Neural cell (in vitro differentiated cells): ENCODE results near the gene SMCHD1. TPM values are rescaled to one million over a fixed set of nuclear protein-coding genes. Genes with fewer than 3 reads are reported as not detected.

ENCODE experiments used
- H2AFZ ChIP-seq: fragments of 200-600, 300-800 bp; sonication (generic), shearing (Covaris generic); 2 replicates; pipeline ENCODE4 v1.6.0; 2014; ENCODE audit warnings: low read depth, mild to moderate bottlenecking, antibody characterized with exemption, low read length, moderate library complexity
- H3F3A ChIP-seq: fragments of 200-600 bp; shearing (Covaris generic); 2 replicates; pipeline ENCODE4 v1.6.1; 2016; ENCODE audit warnings: mild to moderate bottlenecking, moderate library complexity, mixed read lengths, antibody characterized with exemption, low read length; ENCODE audit not compliant: insufficient read depth, poor library complexity, severe bottlenecking
- H3K27ac ChIP-seq: fragments of 200-600, 300-800 bp; sonication (generic), shearing (Covaris generic); 2 replicates; pipeline ENCODE4 v1.5.1; 2014; ENCODE audit warnings: mild to moderate bottlenecking, low read length, moderate library complexity
- H3K27me3 ChIP-seq: fragments of 300-800, 200-600 bp; sonication (generic), shearing (Covaris generic); 2 replicates; pipeline ENCODE4 v1.6.0; 2014; ENCODE audit warnings: mild to moderate bottlenecking, low read depth, low read length, moderate library complexity; ENCODE audit not compliant: insufficient read depth
- H3K36me3 ChIP-seq: fragments of 300-800, 200-600 bp; sonication (generic), shearing (Covaris generic); 2 replicates; pipeline ENCODE4 v1.5.1; 2014; ENCODE audit warnings: mild to moderate bottlenecking, antibody characterized with exemption, low read length, moderate library complexity; ENCODE audit not compliant: insufficient read depth
- H3K4me2 ChIP-seq: fragments of 300-800, 200-600 bp; sonication (generic), shearing (Covaris generic); 2 replicates; pipeline ENCODE4 v1.6.0; 2014; ENCODE audit warnings: mild to moderate bottlenecking, low read length
- H3K4me3 ChIP-seq: fragments of 300-800, 200-600 bp; sonication (generic), shearing (Covaris generic); 2 replicates; pipeline ENCODE4 v1.5.1; 2014; ENCODE audit warnings: mild to moderate bottlenecking, low read length, moderate library complexity
- H3K79me2 ChIP-seq: fragments of 200-600 bp; shearing (Covaris generic); replicated peaks from 2 replicates; pipeline ENCODE4 v1.6.0; 2014; ENCODE audit warnings: mild to moderate bottlenecking, low read length, moderate library complexity; ENCODE audit not compliant: insufficient read depth
- H3K9ac ChIP-seq: fragments of 300-800, 200-600 bp; sonication (generic), shearing (Covaris generic); 2 replicates; pipeline ENCODE4 v1.6.1; 2016; ENCODE audit warnings: mild to moderate bottlenecking, low read length, mixed read lengths
- H3K9me2 ChIP-seq: fragments of 200-600 bp; shearing (Covaris generic); 2 replicates; pipeline ENCODE4 v1.6.1; 2016; ENCODE audit warnings: mild to moderate bottlenecking, low read length, mixed read lengths; ENCODE audit not compliant: insufficient read depth
- H3K9me3 ChIP-seq: fragments of 200-600, 300-800 bp; sonication (generic), shearing (Covaris generic); 2 replicates; pipeline ENCODE4 v1.6.1; 2016; ENCODE audit warnings: mild to moderate bottlenecking, mixed run types, low read length, moderate library complexity, mixed read lengths
- H4K20me1 ChIP-seq: fragments of 200-600 bp; shearing (Covaris generic); 2 replicates; pipeline ENCODE4 v1.6.1; 2016; ENCODE audit warnings: mild to moderate bottlenecking, mixed run types; ENCODE audit not compliant: insufficient read depth
- CTCF ChIP-seq: fragments of 450-650 bp; IDR thresholded peaks from 2 replicates; pipeline ENCODE4 v1.5.1; 2014; ENCODE audit warnings: antibody characterized with exemption, mild to moderate bottlenecking, moderate library complexity; ENCODE audit not compliant: poor library complexity, severe bottlenecking
- EP300 ChIP-seq: fragments of 450-650 bp; conservative IDR thresholded peaks from 2 replicates; pipeline ENCODE4 v1.6.1; 2014; ENCODE audit warnings: antibody characterized with exemption, mild to moderate bottlenecking, moderate library complexity; ENCODE audit not compliant: poor library complexity, severe bottlenecking
- EZH2 ChIP-seq: fragments of 200-600, 300-800 bp; shearing (Covaris generic), sonication (generic); IDR thresholded peaks from 2 replicates; pipeline ENCODE4 v1.6.1; 2014; ENCODE audit warnings: antibody characterized with exemption, low read length, borderline replicate concordance, mild to moderate bottlenecking; ENCODE audit not compliant: insufficient read depth, poor library complexity, severe bottlenecking
- MXI1 ChIP-seq: fragments of 450-650 bp; conservative IDR thresholded peaks from 2 replicates; pipeline ENCODE4 v1.6.1; 2014; ENCODE audit warnings: antibody characterized with exemption, mild to moderate bottlenecking; ENCODE audit not compliant: poor library complexity, severe bottlenecking
- POLR2AphosphoS5 ChIP-seq: IDR thresholded peaks from 2 replicates; pipeline ENCODE4 v1.6.1; 2012
- RAD21 ChIP-seq: fragments of 450-650 bp; conservative IDR thresholded peaks from 2 replicates; pipeline ENCODE4 v1.6.1; 2014; ENCODE audit warnings: antibody characterized with exemption, mild to moderate bottlenecking, moderate library complexity
- REST ChIP-seq: IDR thresholded peaks from 2 replicates; pipeline ENCODE4 v1.6.1; 2012; ENCODE audit warnings: borderline replicate concordance
- SMC3 ChIP-seq: fragments of 450-650 bp; conservative IDR thresholded peaks from 2 replicates; pipeline ENCODE4 v1.6.1; 2014; ENCODE audit warnings: antibody characterized with exemption, mild to moderate bottlenecking, moderate library complexity; ENCODE audit not compliant: poor library complexity
- TAF1 ChIP-seq: IDR thresholded peaks from 2 replicates; pipeline ENCODE4 v1.6.1; 2012; ENCODE audit warnings: low read depth
- polyA plus RNA-seq: library from polyadenylated mRNA; depleted of rRNA; stranded (reverse); fragments of >200 nt; gene quantifications from 2 replicates; pipeline ENCODE4 v1.2.3, GENCODE V29; 2014

The SMCHD1 gene
- polyA plus RNA-seq, 1 donor from 2014 or later: 49.4 TPM

GRCh38 chr18:2662990-2663389, 7.5 kb downstream of the SMCHD1 start:
- H3K9me2 ChIP-seq: no peaks in the 10 kb centered on the region
- H2AFZ ChIP-seq: no peak overlapping the region
- H3K9ac ChIP-seq: no peak overlapping the region
- no peaks in the 10 kb centered on the region for H3K36me3 ChIP-seq
- TF ChIP-seq POLR2AphosphoS5 (no peak), REST (no peak), TAF1 (no peak), RAD21 (no peak), CTCF (no peak), EZH2 (no peak), MXI1 (no peak), EP300 (no peak), SMC3 (no peak)
- no peaks in the 10 kb centered on the region for H3F3A ChIP-seq
- peaks cover 74% of the 10 kb centered on the region for H3K79me2 ChIP-seq
- no peaks in the 10 kb centered on the region for H3K9me3 ChIP-seq
- no peak overlapping the region for H3K4me2 ChIP-seq
- H4K20me1 ChIP-seq: no peaks in the 10 kb centered on the region
- no peak overlapping the region for H3K27ac ChIP-seq
- H3K4me3 ChIP-seq: no peak overlapping the region
- H3K27me3 ChIP-seq: no peaks in the 10 kb centered on the region

GRCh38 chr18:2672410-2672809, 16.9 kb downstream of the SMCHD1 start:
- Histone ChIP-seq H3K27me3 (no peaks in the 10 kb centered on the region), H2AFZ (no peak overlapping the region), H3K4me2 (no peak overlapping the region), H3K9me2 (no peaks in the 10 kb centered on the region), H3K9me3 (no peaks in the 10 kb centered on the region), H3K79me2 (no peaks in the 10 kb centered on the region), H3K27ac (no peak overlapping the region), H3K4me3 (no peak overlapping the region), H3K9ac (no peak overlapping the region), H3K36me3 (peaks cover 12% of the 10 kb centered on the region), H4K20me1 (no peaks in the 10 kb centered on the region), H3F3A (no peaks in the 10 kb centered on the region)
- TF ChIP-seq MXI1 (no peak), EZH2 (no peak), SMC3 (no peak), CTCF (no peak), TAF1 (no peak), EP300 (no peak), POLR2AphosphoS5 (no peak), RAD21 (no peak), REST (no peak)
